Placental epithelial cell (primary cell): ENCODE results near the gene MPC1L. TPM values are rescaled to one million over a fixed set of nuclear protein-coding genes. Genes with fewer than 3 reads are reported as not detected.

Experiments
- total RNA-seq: library from RNA; depleted of rRNA; stranded (reverse); fragments of >200 nt; gene quantifications from 2 replicates; pipeline ENCODE4 v1.2.3, GENCODE V29; 2012

Gene MPC1L
- total RNA-seq = not detected in 2 replicates

DNA sequence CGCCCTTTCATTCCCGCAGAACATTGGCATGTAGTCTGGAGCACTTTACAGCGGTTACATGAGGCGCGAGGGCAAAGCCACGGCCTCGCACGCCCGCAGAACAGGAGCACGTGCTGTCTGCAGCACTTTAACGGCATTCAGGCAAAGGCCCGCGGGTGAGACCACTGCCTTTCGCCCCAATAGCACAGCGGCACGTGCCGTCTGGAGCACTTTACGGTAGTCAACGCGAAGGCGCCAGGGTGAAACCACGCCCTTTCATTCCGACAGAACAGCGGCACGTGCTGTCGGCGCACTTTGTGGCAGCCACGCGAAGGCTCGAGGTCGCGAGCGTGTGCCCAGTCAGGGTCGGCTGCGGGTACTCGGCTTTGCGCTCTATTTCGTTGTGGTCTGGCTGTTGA lies at the start of gene MPC1L:
Gene MPC1L (plus strand): TSS at position 290 of the 398 bp plus-strand sequence. CDS start 138 bp downstream, outside the sequence.

DNA sequence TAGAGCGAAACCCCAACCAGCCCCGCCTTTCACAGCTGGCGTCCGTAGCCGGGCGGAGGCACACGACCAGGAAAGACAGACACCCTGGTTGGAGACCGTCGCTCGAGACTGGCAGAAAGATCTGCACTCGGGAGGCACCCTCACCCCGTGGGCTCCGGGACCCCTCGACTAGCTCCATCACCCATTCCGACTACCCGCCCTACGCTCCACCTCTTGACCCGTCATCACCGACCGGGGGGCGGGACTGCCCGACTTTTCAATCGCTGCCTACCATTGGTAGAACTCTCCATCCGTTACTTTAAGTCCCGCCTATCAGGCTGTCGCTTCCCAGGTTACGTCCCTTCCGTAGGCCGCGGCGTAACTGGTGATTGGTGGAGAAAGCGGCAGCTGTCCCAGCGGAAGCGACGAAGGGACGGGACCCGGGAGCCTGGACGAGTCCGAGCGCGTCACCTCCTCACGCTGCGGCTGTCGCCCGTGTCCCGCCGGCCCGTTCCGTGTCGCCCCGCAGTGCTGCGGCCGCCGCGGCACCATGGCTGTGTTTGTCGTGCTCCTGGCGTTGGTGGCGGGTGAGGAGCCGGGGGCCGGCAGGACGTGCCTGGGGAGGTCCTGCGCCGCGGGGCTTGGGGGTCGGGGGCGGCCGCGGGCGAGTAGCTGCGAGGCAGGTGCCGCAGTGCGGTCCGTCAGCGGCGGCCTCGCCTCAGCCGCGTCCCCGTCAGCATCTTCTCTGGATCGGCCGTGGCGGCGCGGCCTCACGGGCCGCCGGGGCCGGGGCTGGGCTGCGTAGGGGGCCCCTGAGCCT lies 42.5 kb upstream of the MPC1L start, which contains the start of gene ATP6AP2:
Gene ATP6AP2 (plus strand): TSS at position 434 of the 799 bp plus-strand sequence. CDS start 96 bp downstream, at position 530.

DNA sequence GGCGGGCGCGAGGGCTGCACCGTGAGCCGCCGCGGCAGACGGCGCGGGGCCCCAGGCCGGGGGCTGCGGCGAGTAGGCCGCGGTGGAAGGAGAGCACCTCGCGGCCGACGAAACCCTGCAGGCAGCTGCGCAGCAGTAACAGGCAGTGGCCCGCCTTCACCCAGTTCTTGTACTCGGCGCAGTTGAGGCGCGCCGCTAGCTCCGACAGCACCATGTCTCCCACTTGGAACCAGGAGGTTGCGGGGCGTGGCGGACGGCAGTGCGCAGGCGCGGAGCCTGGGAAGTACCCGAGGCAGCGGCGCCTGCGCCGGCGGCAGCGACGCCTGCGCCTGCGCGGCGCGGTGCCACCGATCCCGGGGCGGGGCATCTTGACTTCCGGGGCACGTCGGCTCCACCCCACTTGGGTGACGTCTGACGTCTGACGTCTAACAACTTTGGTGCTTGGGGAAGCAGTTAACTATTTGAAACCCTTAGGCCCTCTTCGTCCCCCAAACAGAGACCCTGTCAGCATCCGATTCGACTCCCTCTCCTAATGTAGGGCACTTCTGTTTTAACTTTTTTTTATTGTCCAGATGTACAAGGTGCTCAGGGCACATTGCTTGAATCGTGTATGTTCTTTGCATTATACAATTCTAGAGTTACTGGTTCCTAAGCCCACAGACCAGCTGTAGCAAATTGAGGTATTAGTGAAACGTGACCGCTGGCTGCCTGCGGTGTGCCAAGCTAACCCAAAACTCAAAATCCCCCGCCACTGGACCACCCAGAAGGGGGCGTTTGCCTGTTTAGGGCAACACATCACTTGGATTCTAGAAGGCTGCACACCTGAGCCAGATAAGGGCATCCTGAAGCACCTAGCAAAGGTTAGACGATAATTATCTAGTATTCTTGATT lies 24.3 kb downstream of the MPC1L start, which contains the start of gene CXorf38:
Gene CXorf38 (minus strand): TSS at position 255 of the 891 bp plus-strand sequence. CDS start 41 bp downstream, at position 214.

Other genes starting within 250 kb of the MPC1L start
- 75.0 and 94.6 TPM in 2 replicates for gene ATP6AP2, start 42.5 kb upstream of the MPC1L start, total RNA-seq
- gene CXorf38, start 24.1 kb downstream of the MPC1L start, total RNA-seq = 7.1 and 8.1 TPM in 2 replicates
- gene MED14, start 112.1 kb downstream of the MPC1L start, total RNA-seq = 18.2 and 20.8 TPM in 2 replicates